Measurements from ENCODE around the gene NME9.
A peak's percentile ranks its signal among the peaks of the same experiment; 100 is the strongest.

NME9 gene

GRCh38 chr3:138362538-138362937 is 32.9 kb upstream of the NME9 start:
- DNase-seq, result no peak

DNA sequence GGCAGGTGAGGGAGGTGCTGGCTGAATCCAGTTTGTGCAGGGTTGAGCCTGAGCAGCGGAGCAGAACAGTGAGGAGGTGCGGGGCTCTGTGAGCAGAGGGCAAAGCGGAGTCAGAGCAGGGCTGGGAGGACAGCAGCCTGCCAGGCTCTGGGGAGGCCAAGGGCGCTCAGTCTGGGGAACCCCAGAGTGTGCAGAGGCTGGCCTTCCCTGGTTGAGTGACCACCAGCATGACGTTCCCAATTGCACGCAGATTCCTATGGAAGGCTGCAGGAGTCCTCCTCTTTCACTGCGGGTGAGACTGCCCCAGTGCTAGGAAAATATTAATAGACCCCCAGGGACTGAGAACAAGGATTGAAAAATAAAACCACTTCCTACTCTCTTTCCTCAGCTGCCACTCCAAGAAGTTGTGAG is 31.9 kb upstream of the NME9 start:
- DNase-seq, result no peak

- no peak for DNase-seq
Measured at GRCh38 chr3:138360869-138361525, 31.3 kb upstream of the NME9 start.

DNA sequence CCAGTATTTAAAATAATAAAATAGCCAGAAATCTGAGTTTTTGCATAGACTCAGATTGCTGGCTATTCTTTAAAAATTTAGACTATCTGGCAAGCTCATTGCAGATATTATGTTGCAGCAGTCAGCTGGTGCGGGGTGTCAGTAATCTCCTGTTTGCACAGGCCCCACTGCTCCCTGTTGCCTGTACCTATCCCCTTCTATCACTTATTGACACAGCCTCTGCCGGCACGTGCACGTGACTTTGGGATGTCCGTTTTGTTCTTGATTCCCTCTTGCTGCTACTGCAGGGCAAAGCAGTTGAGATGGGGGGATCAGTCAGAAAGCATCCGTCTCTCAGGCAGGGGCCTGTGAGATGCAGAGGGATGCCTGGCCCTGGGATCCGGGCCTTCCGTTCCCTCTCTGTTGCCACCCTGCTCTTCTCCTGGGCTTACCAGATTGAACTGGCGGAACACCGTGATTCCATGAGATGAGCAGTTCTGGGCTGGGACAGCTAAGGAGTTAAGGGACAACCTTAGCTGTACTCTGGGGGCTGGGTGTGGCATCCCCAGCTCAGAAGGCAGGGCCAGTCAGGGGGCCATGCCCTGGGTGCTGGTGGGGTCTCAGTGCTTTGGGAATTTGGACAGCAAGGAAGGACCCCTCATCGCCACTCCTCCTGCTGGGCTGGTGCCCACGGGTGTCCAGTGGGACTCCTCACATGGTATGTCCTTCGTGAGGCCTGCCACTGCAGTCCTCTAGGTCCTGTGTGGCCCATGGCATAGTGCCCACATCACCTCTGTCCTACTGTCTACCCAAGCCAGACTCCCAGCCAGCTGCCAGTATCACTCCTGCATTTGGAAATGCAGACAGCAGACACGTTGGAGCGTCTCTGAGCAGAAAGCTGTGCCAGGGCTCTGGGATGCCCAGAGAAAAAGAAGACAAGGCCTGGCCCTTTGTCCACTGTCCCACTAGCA is 30.5 kb upstream of the NME9 start:
- DNase-seq, result no peak

- no peak for DNase-seq
Measured at GRCh38 chr3:138359148-138359918, 29.7 kb upstream of the NME9 start.

GRCh38 chr3:138356730-138357405 is 27.2 kb upstream of the NME9 start:
- DNase-seq, result no peak

GRCh38 chr3:138355071-138355470 is 25.4 kb upstream of the NME9 start:
- DNase-seq, result no peak

DNA sequence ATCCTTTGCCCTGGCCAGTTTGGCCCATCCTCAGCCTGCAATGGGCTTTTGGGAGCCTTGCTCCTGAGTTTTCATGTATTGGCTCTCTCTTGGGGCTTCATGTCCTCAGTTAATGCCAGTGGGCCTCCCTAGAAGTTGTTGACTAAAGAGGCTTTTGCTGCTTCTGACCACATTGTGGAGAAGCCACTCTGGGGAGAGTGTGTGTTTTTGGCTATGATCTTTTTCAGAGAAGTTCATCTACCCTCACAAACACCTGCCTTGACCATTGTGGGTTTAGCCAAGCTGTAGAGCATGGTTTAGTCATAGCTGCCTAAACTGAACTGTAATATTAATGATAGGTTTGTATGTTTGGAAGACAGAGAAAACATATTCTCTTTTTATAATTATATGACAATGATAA is 24.7 kb upstream of the NME9 start:
- no peak for DNase-seq

- no peak for DNase-seq
Measured at GRCh38 chr3:138351916-138352550, 22.4 kb upstream of the NME9 start.

DNA sequence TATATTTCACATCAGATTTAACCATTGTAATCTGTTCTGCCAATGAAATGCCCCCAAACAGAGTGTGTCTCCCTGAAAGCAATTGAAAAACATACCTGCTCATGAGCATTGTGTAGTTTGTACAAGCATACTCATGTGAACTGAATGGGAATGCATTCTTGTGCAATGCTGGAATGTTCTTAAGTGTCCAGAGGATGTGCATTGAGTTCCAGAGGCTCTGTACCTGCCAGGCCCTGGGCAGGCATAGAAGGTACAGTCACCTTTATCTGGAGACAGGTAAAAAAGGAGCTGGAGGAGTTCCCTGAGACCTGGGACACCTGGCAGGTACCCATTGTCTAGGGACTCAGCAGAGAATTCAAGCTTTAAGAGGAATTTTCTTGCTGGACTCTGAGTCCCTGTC is 21.5 kb upstream of the NME9 start:
- DNase-seq, result no peak

DNA sequence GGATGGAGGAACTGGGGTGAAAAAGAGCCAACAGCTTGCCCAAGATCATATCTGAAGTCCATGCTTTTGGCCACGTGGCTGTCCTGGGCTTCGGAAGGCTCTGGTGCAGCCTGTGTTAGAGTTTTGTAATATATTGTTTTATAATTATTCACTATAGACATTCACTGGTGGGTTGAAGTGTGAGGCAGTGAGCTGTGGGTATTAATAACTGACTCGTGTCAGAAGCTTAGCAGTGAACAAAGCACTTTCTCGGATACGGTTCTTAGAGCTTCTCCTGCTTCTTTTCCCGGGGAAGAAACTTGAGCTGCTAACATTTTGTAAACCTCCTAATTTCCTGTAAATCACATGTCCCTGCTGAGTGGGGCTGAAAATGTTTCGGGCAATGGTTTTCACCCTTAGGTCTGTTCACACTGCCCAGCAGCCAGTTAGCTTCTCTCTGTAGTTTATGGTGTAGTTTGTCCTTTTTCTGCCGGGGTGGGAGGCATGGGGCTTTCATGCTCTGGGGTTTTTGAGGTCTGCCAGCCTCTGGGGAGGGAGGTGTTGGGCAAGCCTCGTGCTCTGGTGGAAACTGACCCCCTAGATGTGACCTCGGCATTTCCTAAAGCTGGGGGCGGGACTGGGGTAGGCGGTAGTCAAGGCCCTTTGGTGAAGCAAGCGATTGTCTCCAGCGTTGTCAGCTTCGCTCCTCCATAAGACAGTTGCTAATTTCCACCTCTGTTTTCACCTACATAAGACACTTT is 20.4 kb upstream of the NME9 start:
- no peak for DNase-seq

DNA sequence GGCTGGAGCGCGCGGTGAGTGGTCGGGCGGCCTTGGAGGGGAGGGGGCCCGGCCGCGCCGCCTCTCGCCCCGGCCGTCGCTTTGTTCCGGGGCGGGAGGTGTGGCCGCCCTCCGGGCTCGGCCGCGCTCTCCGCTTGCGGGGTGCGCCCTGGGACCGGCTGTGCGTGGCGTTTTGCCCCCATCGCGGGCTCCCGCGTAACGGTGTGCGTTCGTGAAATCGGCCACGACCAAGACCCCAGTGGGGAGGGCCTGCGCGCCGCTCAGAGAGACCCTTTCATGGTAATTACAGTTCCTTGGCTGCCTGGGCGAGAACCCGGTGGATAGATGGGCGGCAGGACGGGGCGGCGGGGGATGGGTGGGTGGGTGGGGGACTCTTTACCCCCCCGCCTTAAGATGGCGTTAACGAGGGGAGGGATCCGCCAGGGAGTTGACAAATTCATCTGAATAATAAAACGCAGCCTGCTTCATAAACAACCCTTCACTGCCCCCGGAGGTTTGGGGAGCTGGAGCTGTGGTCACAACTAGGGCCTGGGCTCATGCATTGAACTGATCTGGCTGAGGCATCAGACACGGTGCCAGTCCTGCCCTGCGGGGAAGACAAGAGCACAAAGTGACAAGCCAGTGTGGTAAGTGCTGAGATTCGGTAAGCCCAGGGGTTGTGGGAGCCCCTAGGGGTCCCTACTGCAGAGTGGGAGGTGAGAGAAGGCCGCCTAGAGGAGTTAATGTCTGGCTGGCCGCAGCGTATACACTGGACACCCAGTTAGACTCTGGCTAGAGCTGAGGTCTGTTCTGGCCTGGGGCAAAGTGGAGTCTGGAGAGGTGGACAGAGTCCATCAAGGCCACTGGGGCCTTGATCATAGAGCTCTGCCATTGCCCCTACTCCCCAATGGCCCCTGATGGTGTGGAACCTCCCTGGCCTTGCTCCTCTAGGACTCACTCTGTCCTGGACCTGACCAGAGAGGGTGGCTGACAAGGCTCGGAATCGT is 19.4 kb upstream of the NME9 start:
- no peak for DNase-seq

DNA sequence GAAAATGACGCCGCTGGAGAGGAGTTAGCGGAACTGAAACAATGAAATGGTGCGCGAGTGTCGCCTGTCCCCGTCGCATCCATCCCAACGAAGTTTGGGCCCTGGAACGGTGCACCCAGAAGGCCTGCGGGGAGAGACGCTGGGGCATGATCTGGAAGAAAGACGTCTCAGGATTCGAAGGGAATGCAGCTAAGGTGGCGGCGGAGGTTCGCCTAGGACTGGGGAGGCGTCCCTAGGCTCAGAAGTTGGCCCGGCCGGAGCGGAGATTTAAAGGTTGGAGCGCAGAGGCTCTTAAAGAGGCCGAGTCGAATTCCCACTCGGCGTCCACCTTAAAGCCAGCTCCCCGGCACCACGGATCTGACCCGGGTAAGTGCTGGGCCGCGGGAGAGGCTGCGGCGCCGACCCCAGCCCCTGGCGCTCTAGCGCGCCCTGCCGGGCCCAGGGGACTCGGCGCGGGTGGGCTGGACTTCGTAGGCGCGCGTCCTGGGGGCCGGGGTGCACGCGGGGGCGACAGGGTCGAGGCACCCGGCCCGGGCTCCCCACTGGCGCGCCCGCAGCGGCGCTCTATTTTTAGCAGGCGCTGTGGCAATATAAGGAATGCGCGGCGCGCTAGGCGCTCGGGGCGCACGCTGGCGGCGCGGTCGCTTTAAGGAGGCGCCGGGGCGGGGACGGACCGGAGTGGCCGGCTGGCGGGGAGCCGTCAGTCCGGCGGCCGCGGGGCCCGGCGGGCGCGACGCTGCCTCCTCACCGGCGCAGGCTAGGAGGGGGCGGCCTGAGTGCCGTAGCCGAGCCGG is 18.5 kb upstream of the NME9 start, which contains the start of gene MRAS:
Gene MRAS (plus strand): TSS at position 620 of the 794 bp plus-strand sequence. CDS start 24,305 bp downstream, outside the sequence.
- peak; percentile 80 for DNase-seq

GRCh38 chr3:138344754-138345153 is 15.1 kb upstream of the NME9 start:
- DNase-seq, result no peak

DNA sequence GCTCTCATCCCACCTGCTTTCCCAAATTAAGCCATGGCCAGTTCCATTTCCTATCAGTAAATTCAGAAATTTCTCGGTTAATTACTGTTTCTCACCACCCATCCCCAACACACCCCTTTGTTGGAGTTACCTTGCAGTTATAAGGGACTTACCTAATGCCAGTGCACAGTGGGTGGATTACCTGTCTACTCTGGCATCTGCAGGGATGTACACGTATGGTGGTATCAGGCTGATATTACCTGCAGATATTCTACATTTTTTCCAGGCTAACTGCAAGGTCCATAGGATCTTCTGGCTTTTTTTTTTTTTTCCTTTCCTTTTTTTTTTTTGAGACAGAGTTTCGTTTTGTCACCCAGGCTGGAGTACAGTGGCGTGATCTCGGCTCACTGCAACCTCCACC is 10.9 kb upstream of the NME9 start:
- DNase-seq, result no peak

- no peak for DNase-seq
Measured at GRCh38 chr3:138338811-138339210, 9.2 kb upstream of the NME9 start.

- no peak for DNase-seq
Measured at GRCh38 chr3:138338244-138338643, 8.6 kb upstream of the NME9 start.

- DNase-seq, result no peak
Measured at GRCh38 chr3:138336454-138336999, 6.9 kb upstream of the NME9 start.

DNA sequence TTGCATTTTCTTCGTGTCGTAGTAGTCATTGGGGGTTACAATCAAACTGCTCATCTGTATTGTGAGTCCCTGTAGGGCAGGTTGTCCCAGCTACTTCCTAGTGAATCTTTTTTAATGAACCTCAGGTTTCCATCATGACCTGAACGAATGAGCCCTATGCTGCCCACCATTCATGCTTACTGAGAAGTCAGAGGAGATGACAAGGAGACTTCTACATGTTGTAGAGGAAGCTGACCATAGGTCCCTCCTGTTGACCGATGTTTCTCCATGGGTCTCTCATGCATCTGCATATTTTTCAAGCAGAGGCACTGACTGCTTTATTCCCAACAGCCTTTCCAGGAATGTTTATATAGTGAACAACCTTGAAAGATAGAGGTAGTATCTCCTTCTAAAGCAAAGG is 5.0 kb upstream of the NME9 start:
- DNase-seq, result no peak

Measured in fibroblast of skin of abdomen (primary cell).